ENCODE data around the gene KLK3. TPM values are rescaled to one million over a fixed set of nuclear protein-coding genes. Genes with fewer than 3 reads are reported as not detected.
A peak's percentile ranks its signal among the peaks of the same experiment; 100 is the strongest.

The KLK3 gene
- total and polyA plus RNA-seq, 7 donors, result 1.8 to 4.2 (median 3.0) TPM; not detected in 4

DNA sequence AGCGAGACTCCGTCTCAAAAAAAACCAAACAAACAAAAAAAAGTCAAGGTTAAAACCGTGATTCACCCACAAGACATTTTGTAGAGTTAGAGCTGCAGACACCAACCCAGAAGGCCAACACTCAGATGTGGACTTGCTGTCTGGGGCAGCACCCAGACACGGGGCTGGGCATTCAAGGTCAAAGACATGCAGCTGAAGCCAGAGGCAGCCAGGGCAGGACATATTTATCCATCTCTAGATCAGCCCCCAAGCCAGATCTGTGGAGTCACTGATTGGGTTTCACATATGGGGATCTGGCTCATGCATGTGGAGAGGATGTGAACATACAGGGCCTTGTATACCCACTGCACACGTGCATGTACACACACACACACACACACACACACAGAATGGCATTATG, 24.9 kb upstream of the KLK3 start:
- no peaks in the 10 kb centered on the region for H3K9me3 ChIP-seq
- intact Hi-C loops (cut with DNase I), result no loop called here
- H3K27me3 ChIP-seq, result peaks cover 0 to 28% (median 12%) of the 10 kb centered on the region in 3 donors
- WGBS, 2 donors, result 77% methylated on average over 5 of the region's 5 CpGs
- no peak overlapping the region for H3K27ac ChIP-seq
- no peaks in the 10 kb centered on the region for H3K4me1 ChIP-seq
- no peak for TF ChIP-seq POLR2A (IDR thresholded peaks at IDR 0.05)
- no peak for TF ChIP-seq EP300 (IDR thresholded peaks at IDR 0.05)
- TF ChIP-seq, protein P1, sequence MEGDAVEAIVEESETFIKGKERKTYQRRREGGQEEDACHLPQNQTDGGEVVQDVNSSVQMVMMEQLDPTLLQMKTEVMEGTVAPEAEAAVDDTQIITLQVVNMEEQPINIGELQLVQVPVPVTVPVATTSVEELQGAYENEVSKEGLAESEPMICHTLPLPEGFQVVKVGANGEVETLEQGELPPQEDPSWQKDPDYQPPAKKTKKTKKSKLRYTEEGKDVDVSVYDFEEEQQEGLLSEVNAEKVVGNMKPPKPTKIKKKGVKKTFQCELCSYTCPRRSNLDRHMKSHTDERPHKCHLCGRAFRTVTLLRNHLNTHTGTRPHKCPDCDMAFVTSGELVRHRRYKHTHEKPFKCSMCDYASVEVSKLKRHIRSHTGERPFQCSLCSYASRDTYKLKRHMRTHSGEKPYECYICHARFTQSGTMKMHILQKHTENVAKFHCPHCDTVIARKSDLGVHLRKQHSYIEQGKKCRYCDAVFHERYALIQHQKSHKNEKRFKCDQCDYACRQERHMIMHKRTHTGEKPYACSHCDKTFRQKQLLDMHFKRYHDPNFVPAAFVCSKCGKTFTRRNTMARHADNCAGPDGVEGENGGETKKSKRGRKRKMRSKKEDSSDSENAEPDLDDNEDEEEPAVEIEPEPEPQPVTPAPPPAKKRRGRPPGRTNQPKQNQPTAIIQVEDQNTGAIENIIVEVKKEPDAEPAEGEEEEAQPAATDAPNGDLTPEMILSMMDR (IDR thresholded peaks at IDR 0.05), result no peak
- TF ChIP-seq POLR2AphosphoS5 (IDR thresholded peaks at IDR 0.05), result no peak
- H3K4me3 ChIP-seq, result no peak overlapping the region
- no peak for DNase-seq
- no peaks in the 10 kb centered on the region for H3K36me3 ChIP-seq

DNA sequence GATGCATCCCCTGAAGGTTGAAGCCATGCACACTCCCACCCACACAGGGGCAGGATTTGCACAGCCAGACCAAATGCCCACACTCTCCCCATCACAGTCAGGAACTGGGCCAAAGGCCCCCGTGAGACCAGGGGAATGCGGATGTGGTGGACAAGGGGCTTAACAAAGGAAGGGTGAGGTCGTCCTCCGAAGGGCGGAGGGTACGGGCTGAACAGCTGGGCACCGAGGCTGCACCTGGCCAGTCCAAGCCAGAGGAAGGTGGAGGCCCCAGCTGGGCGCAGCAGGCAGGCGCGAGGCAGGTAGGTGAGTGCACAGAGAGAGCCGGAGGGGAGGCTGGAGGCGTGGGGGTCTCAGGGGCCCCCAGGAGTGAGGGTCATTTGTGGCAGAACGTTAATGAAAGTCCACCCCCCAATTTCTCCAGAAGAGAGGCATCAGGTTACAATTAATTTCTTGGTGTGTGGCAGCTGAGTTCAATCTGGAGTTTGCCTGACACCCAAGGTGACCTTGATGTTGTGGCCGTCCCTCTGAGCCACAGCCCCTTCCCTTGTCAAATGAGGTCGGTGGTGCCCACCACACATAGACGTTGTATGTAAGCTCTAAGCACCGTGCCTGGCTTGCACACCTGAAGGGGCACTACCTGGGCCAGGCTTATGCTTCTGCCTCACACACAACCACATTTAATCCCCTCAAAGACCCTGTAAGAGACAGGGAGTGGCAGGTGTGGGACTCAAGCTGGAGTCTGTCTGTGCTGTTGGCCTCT, 24.3 kb upstream of the KLK3 start:
- no peak for TF ChIP-seq POLR2A (IDR thresholded peaks at IDR 0.05)
- TF ChIP-seq, protein P1 (IDR thresholded peaks at IDR 0.05), result no peak
- TF ChIP-seq POLR2AphosphoS5 (IDR thresholded peaks at IDR 0.05), result no peak
- 39 to 49% methylated on average over 17 of the region's 17 CpGs for WGBS, 2 donors
- Histone ChIP-seq H3K9me3 (no peaks in the 10 kb centered on the region), H3K27ac (no peak overlapping the region), H3K36me3 (no peaks in the 10 kb centered on the region), H3K4me1 (peaks cover 0 to 5% (median 3%) of the 10 kb centered on the region in 4 donors), H3K27me3 (peaks cover 0 to 29% (median 12%) of the 10 kb centered on the region in 3 donors), H3K4me3 (no peak overlapping the region)
- DNase-seq, result no peak
- intact Hi-C loops (cut with DNase I), result no loop called here

GRCh38 chr19:50831026-50831396, 23.7 kb upstream of the KLK3 start:
- Histone ChIP-seq H3K4me3 (no peak overlapping the region), H3K9me3 (no peaks in the 10 kb centered on the region), H3K27ac (no peak overlapping the region), H3K27me3 (peaks cover 0 to 34% (median 13%) of the 10 kb centered on the region in 3 donors), H3K36me3 (no peaks in the 10 kb centered on the region), H3K4me1 (peaks cover 0 to 11% (median 8%) of the 10 kb centered on the region in 4 donors)
- intact Hi-C loops (cut with DNase I), result no loop called here
- TF ChIP-seq, protein P1 (IDR thresholded peaks at IDR 0.05), result no peak
- TF ChIP-seq POLR2AphosphoS5 (IDR thresholded peaks at IDR 0.05) (no peak), POLR2A (IDR thresholded peaks at IDR 0.05) (no peak), EP300 (IDR thresholded peaks at IDR 0.05) (no peak)
- 80 to 89% methylated on average over 7 of the region's 7 CpGs for WGBS, 2 donors
- no peak for DNase-seq

GRCh38 chr19:50832666-50833065, 22.0 kb upstream of the KLK3 start:
- DNase-seq, result peak; percentile 33
- 86 to 95% methylated on average over 8 of the region's 8 CpGs for WGBS, 2 donors
- Histone ChIP-seq H3K27me3 (peaks cover 0 to 30% (median 17%) of the 10 kb centered on the region in 3 donors), H3K4me3 (no peak overlapping the region), H3K4me1 (peaks cover 0 to 14% (median 10%) of the 10 kb centered on the region in 4 donors), H3K27ac (no peak overlapping the region), H3K36me3 (no peaks in the 10 kb centered on the region), H3K9me3 (no peaks in the 10 kb centered on the region)
- TF ChIP-seq POLR2A (IDR thresholded peaks at IDR 0.05) (no peak), POLR2AphosphoS5 (IDR thresholded peaks at IDR 0.05) (no peak), EP300 (IDR thresholded peaks at IDR 0.05) (no peak)
- TF ChIP-seq, protein P1 (IDR thresholded peaks at IDR 0.05), result no peak
- intact Hi-C loops (cut with DNase I), result no loop called here

Data from sigmoid colon (tissue), 7 donors.